ENCODE data around the gene PDIA5. TPM values are rescaled to one million over a fixed set of nuclear protein-coding genes. Genes with fewer than 3 reads are reported as not detected.
"Not testable (repeated sequence)": the region's sequence is repeated elsewhere in the genome, so short reads cannot be mapped to it uniquely, and the experiment has no call there.

Gene PDIA5
- total RNA-seq, 1 experiment from 2014 or later, result 28.6 TPM

DNA sequence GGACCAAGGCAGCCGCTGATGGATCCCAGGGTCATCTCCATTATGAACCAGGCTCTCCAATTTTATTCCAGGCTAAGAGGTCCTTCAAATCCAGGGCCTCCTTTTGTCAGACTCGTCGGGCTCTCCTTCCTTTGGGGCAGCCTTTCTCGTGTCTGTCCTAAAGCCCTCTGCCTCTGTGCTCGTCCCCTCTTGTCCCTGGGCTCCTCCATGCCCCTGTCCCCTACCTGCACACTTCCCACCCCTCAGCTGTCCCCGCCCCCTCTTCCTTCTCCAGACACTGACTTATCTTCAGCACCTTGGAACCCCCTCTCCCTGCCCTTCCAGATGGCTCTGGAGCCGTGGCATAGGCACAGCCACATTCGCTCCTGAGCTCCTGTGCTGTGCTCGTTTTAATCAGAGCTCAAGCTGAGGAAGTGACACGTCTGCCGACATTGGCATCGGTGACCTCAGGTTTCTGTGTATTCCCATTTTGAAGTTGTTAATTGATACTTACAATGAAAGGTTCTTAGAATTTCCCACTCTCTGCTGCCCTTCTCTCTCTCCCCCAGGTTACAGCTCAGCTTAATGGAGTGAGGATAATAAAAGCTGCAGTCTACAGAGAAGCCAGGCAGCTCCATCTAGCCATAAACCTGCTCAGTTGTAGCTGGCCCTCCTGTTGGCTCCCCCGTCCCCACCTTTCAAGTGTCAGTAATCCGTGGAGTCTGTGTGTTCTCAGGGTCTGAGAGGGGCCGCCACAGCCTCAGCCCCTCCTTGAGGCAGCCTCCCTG, 83.8 kb downstream of the PDIA5 start:
- BruUV-seq (replicated peaks), result no TSS peak
- POLR2A ChIA-PET (ENCODE audit: low non-redundant PET), result no interaction called here
- TF ChIP-seq EZH2 (IDR thresholded peaks at IDR 0.05; ENCODE audit: borderline replicate concordance, low read depth, low read length, poor library complexity, severe bottlenecking) (no peak), CTCF (conservative IDR thresholded peaks at IDR 0.05; ENCODE audit: low read depth, low read length) (no peak)

GRCh38 chr3:123151251-123151705, 84.5 kb downstream of the PDIA5 start:
- Histone ChIP-seq H3K27ac (ENCODE audit: low read depth, low read length, poor library complexity, severe bottlenecking) (peak overlapping the region; percentile 73), H3K4me1 (ENCODE audit: insufficient read depth, low read length, poor library complexity, severe bottlenecking) (peaks cover 23% of the 10 kb centered on the region), H3K36me3 (ENCODE audit: insufficient read depth, low read length, poor library complexity, severe bottlenecking) (peaks cover 31% of the 10 kb centered on the region), H3K27me3 (replicated peaks; ENCODE audit: insufficient read depth, low read depth, low read length, poor library complexity) (no peaks in the 10 kb centered on the region), H3K4me3 (ENCODE audit: low read depth, low read length, poor library complexity, severe bottlenecking) (no peak overlapping the region), H3K9me3 (ENCODE audit: low read depth, low read length, poor library complexity, severe bottlenecking) (no peaks in the 10 kb centered on the region)
- no TSS peak for BruUV-seq (replicated peaks)
- CTCF ChIA-PET, result no interaction called here
- intact Hi-C loops (cut with micrococcal nuclease; ENCODE audit: unreplicated experiment), result loop anchor here (5.0 kb wide), 1 partner anchor 106 kb away; no protein-coding TSS in a partner anchor
- DNase-seq (ENCODE audit: low spot score), result no peak
- POLR2A ChIA-PET (ENCODE audit: low non-redundant PET), result no interaction called here
- no peak for TF ChIP-seq EZH2 (IDR thresholded peaks at IDR 0.05; ENCODE audit: borderline replicate concordance, low read depth, low read length, poor library complexity, severe bottlenecking)
- TF ChIP-seq CTCF (conservative IDR thresholded peaks at IDR 0.05; ENCODE audit: low read depth, low read length), result no peak

More for the DNA sequence above, 83.8 kb downstream of the PDIA5 start:
- peaks cover 23% of the 10 kb centered on the region for H3K4me1 ChIP-seq (ENCODE audit: insufficient read depth, low read length, poor library complexity, severe bottlenecking)
- H3K36me3 ChIP-seq (ENCODE audit: insufficient read depth, low read length, poor library complexity, severe bottlenecking), result peaks cover 37% of the 10 kb centered on the region
- H3K27ac ChIP-seq (ENCODE audit: low read depth, low read length, poor library complexity, severe bottlenecking), result peak overlapping the region; percentile 73
- H3K9me3 ChIP-seq (ENCODE audit: low read depth, low read length, poor library complexity, severe bottlenecking), result no peaks in the 10 kb centered on the region
- H3K4me3 ChIP-seq (ENCODE audit: low read depth, low read length, poor library complexity, severe bottlenecking), result no peak overlapping the region
- H3K27me3 ChIP-seq (replicated peaks; ENCODE audit: insufficient read depth, low read depth, low read length, poor library complexity), result no peaks in the 10 kb centered on the region
- no peak for DNase-seq (ENCODE audit: low spot score)
- CTCF ChIA-PET, result no interaction called here
- intact Hi-C loops (cut with micrococcal nuclease; ENCODE audit: unreplicated experiment), result loop anchor here (5.0 kb wide), 1 partner anchor 107 kb away; no protein-coding TSS in a partner anchor

- peak; percentile 51 for DNase-seq (ENCODE audit: low spot score)
- Histone ChIP-seq H3K4me1 (ENCODE audit: insufficient read depth, low read length, poor library complexity, severe bottlenecking) (peaks cover 23% of the 10 kb centered on the region), H3K27ac (ENCODE audit: low read depth, low read length, poor library complexity, severe bottlenecking) (peak overlapping the region; percentile 73), H3K36me3 (ENCODE audit: insufficient read depth, low read length, poor library complexity, severe bottlenecking) (peaks cover 28% of the 10 kb centered on the region)
- intact Hi-C loops (cut with micrococcal nuclease; ENCODE audit: unreplicated experiment), result loop anchor here (5.0 kb wide), 1 partner anchor 105 kb away; no protein-coding TSS in a partner anchor
- CTCF ChIA-PET; H3K9me3 ChIP-seq (ENCODE audit: low read depth, low read length, poor library complexity, severe bottlenecking); H3K27me3 ChIP-seq (replicated peaks; ENCODE audit: insufficient read depth, low read depth, low read length, poor library complexity); BruUV-seq (replicated peaks); H3K4me3 ChIP-seq (ENCODE audit: low read depth, low read length, poor library complexity, severe bottlenecking): not testable (repeated sequence)
- POLR2A ChIA-PET (ENCODE audit: low non-redundant PET), result interaction anchor here (0.7 kb wide), 1 partner anchor 431 kb away, joined by 10 read pairs; no protein-coding TSS in a partner anchor
These were observed 85.1 kb downstream of the PDIA5 start for GRCh38 chr3:123151853-123152420.

Measured in A673 (cell line).